GM18873 (cell line): ENCODE data around the gene SP8.

ENCODE experiments used
- ATAC-seq: cut with Tn5 transposase; IDR thresholded peaks from one replicate; pipeline ENCODE4 v1.9.1; 2021; ENCODE audit warnings: mild to moderate bottlenecking, moderate library complexity, moderate number of reproducible peaks; ENCODE audit not compliant: unreplicated experiment, low FRiP score

The SP8 gene

GRCh38 chr7:20776942-20777341 lies 9.7 kb downstream of the SP8 start:
- ATAC-seq: no peak

- no peak for ATAC-seq
Observed at GRCh38 chr7:20776214-20776911, 10.3 kb downstream of the SP8 start.

- ATAC-seq: no peak
Observed at GRCh38 chr7:20754001-20754400, 32.7 kb downstream of the SP8 start.

GRCh38 chr7:20749906-20750305 lies 36.8 kb downstream of the SP8 start:
- no peak for ATAC-seq

- ATAC-seq: no peak
Observed at GRCh38 chr7:20748853-20749252, 37.8 kb downstream of the SP8 start.

- ATAC-seq: no peak
Observed at GRCh38 chr7:20747001-20747400, 39.7 kb downstream of the SP8 start.

GRCh38 chr7:20745702-20746101 lies 41.0 kb downstream of the SP8 start:
- ATAC-seq: no peak

GRCh38 chr7:20744954-20745446 lies 41.7 kb downstream of the SP8 start:
- ATAC-seq: no peak

GRCh38 chr7:20742913-20743312 lies 43.8 kb downstream of the SP8 start:
- no peak for ATAC-seq

GRCh38 chr7:20741801-20742200 lies 44.9 kb downstream of the SP8 start:
- no peak for ATAC-seq

- no peak for ATAC-seq
Observed at GRCh38 chr7:20738518-20739481, 47.9 kb downstream of the SP8 start.

GRCh38 chr7:20737840-20738448 lies 48.7 kb downstream of the SP8 start:
- ATAC-seq: peak; percentile 68

GRCh38 chr7:20735346-20736065 lies 51.2 kb downstream of the SP8 start:
- no peak for ATAC-seq
